Measurements from ENCODE around the gene PPP2R3B. TPM values are rescaled to one million over a fixed set of nuclear protein-coding genes. Genes with fewer than 3 reads are reported as not detected.
"Not testable (repeated sequence)": the region's sequence is repeated elsewhere in the genome, so short reads cannot be mapped to it uniquely, and the experiment has no call there.

The PPP2R3B gene
- total RNA-seq, 1 donor from 2014 or later = 27.1 TPM

DNA sequence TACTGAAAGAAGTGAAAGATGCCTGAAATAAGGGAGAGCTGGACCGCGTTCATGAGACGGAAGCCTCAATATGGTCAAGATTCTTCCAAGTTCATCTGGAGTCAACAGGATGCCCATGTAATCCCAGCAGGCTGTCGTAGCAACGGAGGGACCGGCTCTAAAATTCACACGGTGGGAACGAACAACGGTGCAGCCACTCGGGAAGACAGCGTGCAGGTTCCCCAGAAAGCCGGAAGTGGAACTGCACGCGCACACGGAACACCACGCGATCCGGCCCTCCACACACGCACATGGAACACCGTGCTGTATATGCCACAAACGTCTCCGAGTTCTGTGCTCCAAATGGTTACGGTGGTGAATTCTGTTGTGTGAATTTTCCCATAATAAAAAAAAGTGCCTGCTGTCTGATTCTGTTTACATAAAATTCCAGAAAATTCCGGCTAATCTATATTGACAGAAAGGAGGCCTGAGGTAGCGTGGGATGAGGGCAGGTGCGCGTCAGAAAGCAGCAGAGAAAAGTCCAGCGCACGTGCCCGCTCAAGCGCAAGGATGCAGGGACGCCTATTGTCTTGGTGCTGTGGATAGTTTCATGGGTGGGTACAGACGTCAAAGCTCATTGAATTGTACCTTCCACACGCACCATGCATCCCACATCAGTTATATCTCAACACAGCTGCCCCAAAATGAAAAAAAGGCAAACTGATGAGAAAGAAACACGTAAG lies 31.2 kb downstream of the PPP2R3B start:
- intact Hi-C loops (cut with micrococcal nuclease) = loop anchor here (2.0 kb wide), 1 partner anchor 23 kb away; no protein-coding TSS in a partner anchor

DNA sequence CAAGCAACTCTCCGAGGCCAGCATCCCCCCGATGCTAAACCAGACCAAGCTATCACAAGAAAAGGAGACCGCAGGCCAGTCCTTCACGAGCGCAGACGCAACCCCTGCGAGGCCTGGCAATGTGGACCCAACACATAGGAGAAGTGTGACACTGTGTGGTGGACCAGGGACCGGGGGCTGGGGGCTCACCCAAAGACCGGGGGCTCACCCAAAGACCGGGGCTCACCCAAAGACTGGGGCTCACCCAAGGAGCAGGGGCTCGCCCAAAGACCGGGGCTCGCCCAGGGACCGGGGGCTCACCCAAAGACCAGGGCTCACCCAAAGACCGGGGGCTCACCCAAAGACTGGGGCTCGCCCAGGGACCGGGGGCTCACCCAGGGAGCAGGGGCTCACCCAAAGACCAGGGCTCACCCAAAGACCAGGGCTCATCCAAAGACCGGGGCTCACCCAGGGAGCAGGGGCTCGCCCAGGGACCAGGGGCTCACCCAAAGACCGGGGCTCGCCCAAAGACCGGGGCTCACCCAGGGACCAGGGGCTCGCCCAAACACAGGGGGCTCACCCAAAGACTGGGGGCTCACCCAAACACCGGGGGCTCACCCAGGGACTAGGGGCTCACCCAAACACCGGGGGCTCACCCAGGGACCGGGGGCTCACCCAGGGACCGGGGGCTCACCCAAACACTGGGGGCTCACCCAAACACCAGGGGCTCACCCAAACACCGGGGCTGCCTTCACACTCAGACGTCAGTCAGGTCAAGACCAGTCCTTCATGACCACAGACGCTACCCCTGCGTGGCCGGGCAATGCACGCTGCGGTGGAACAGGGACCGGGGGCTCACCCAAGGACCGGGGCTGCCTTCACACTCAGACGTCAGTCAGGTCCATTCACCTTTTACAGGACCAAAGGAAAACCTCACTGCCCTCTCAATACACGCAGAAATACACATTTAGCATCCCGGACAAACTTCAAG lies 32.9 kb downstream of the PPP2R3B start:
- intact Hi-C loops (cut with micrococcal nuclease) = no loop called here

DNA sequence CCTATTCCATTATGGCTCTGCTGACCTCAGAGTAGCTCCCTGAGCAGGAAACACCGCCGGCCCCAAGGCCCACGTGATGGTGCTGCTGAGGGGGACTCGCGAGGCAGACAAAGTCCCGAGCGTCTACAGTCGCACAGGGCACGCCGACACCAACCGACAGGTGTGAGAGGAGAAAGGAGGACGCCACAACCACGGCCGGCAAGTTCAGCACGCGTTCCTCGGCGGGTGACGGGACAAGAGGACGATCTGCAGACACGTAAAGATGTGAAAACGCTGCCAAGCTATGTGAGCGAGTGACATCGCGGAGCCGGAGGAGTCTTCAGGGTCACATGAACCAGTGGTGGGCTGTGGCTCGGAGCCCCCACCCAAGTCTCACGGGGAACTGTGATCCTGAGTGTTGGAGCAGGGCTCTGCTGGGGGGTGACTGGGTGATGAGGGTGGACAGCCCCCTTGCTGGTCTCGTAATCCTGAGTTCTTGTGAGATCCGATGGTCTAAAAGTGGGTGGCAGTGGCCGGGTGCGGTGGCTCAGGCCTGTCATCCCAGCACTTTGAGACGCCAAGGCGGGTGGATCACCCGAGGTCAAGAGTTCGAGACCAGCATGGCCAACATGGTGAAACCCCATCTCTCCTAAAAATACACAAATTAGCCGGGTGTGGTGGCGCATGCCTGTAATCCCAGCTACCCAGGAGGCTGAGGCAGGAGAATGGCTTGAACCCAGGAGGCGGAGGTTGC lies 34.0 kb downstream of the PPP2R3B start:
- intact Hi-C loops (cut with micrococcal nuclease) = no loop called here

DNA sequence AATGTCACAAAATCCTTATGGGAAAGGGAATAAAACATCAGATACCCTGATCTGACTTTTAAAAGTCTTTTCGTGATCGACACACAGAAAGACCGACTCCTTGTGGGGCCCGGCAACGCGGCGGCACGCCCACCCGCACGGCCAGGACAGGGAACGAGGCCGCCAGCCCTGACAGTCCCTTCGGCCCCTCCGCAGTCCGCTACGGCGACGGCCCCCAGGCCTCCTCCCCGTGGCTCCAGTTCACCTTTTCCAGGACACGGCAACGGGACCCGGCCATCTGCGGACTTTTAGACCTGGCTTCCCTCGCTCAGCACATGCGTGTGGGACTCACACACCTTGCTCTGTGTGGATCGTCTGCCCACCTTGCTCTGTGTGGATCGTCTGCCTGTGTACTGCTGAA lies 34.5 kb downstream of the PPP2R3B start:
- intact Hi-C loops (cut with micrococcal nuclease) = no loop called here

DNA sequence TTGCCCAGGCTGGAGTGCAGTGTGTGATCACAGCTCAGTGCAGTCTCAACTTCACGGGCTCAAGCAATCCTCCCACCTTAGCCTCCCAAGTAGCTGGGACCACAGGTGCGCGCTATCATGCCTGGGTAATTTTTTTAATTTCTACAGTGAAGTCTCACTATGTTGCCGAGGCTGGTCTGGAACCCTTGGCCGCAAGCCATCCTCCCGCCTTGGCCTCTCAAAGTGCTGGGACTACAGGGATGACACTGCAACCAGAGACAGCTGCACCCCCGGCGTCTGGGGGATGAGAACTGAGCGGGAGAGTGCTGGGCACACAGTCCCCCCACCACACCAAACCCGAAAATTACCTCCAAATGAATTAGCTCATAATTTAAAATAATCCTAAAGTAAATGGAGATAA lies 35.0 kb downstream of the PPP2R3B start:
- intact Hi-C loops (cut with micrococcal nuclease) = no loop called here

DNA sequence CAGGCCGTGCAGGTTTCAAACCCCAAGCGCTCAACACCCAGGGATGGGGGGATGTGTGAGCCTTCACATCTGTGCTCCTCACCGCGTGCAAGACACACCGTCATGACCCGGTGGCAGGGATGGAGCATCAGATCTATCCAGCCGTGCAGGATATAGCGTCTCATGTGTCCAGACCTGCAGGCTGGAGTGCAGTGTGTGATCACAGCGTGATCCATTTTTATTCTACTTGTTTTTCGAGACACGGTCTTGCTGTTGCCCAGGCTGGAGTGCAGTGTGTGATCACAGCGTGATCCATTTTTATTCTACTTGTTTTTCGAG lies 35.4 kb downstream of the PPP2R3B start:
- intact Hi-C loops (cut with micrococcal nuclease) = not testable (repeated sequence)

DNA sequence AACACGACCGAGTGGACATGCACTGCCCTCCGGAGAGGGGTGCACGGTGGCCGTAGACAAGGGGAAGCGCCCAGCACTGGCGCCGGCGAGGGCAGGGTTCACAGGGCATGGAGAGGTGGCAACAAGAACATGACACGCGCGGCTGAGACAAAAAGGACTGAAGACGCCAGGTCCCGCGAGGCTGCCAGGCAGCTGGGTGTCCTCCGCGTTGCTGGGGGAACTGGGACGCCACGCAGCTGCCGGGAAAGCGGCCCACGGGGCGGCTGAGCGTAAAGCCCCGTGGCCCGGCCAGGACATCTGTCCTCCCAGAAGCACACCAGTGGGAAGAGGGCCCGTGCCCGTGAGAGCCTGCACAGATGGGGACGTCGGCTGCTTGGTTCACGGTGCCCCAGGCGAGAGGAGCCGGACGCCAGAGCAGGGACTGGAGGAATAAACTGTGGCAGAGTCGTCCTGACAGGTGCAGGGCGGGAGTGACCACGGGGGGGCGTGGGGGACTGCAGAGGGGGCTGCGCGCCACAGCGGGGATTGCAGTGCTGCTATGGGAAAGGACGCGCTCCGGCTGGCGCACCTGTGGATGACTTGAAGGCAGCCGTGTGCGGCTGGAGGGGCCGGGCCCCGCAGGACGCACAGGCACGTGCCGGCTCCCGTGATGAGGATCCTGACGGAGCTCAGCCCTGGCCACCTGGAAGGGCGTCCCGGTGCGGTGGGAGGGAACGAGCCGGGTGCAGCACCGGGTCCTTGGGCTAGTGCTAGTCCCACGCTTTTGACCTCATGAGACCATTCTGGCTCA lies 36.0 kb downstream of the PPP2R3B start:
- intact Hi-C loops (cut with micrococcal nuclease) = no loop called here

DNA sequence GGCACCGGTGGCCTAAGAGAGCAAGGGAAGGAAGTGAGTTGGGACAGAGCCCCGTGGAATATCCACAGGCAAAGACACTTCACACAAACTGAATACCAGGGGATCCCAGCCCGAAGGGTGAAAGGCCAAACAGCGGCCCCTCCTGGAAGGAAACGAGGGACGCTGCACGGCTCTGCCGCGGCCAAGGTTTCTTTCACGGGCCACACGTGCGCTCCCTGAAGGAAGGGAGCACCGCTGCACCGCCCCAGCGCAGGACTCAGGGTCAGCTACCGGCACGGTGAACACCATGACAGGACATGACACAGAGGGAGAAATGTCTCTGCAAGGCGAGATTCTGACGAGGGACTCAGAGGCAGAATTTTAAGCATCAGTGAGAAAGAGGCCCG lies 36.6 kb downstream of the PPP2R3B start:
- intact Hi-C loops (cut with micrococcal nuclease) = no loop called here

DNA sequence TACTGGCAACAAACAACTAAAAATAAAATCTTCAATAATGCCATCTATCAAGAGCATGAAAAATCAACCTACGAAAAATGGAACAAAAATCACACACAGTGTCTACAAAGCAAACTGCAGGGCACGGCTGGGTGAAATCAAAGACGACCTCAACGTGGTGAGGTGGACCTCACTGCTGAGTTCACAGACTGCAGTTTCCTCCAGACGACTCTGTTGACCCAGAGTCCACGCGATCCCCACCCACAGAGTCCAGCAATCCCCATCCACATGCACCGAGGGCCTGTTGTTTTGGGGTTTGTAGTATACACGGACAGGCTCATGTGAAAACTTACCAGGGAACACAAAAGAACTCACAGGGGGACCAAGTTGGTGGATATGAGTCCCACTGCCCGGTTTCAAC lies 37.0 kb downstream of the PPP2R3B start:
- intact Hi-C loops (cut with micrococcal nuclease) = no loop called here

DNA sequence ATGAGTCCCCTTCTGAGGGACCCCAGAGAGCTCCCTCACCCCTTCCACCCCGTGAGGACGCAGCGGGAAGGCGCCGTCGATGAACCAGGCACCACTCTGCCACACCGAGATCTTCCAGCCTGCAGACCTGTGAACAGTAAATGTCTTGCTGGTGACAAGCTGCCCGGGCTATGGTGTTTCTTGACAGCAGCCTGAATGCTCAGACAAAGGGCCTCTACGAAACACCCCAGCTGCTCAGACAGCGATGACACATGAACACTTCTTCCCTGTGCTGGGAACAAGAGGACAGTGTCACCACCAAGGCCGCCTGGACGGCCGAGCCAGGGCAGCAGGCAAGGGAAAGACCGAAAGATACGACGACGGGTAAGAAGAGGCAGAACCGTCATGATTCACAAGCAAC lies 37.5 kb downstream of the PPP2R3B start:
- intact Hi-C loops (cut with micrococcal nuclease) = no loop called here

DNA sequence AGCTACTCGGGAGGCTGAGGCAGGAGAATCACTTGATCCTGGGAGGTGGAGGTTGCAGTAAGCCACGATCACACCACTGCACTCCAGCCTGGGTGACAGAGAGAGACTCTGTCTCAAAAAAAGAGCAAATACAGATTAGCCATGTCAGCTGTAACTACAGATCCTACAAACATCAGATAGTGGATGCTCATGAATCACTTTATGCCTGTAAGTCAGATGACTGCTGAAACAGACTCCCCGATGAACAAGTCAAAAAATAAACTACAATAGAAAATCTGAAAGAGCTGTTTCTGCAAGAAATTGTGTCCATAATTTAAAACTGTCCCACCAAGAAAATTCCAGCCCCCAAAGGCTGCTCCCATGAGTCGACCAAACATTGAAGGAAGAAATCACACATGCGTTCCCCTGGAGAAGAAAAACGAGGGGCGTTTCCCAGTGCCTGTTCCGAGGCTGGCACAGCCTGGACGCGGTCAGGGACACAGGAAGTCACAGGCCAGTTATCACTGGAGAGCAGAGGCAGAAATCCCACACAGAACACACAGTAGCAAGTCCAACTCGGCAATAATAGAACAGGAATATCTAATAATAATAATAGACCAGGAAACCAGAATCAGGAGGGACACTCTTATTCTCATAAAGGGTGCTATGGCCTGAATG lies 38.1 kb downstream of the PPP2R3B start:
- intact Hi-C loops (cut with micrococcal nuclease) = no loop called here

DNA sequence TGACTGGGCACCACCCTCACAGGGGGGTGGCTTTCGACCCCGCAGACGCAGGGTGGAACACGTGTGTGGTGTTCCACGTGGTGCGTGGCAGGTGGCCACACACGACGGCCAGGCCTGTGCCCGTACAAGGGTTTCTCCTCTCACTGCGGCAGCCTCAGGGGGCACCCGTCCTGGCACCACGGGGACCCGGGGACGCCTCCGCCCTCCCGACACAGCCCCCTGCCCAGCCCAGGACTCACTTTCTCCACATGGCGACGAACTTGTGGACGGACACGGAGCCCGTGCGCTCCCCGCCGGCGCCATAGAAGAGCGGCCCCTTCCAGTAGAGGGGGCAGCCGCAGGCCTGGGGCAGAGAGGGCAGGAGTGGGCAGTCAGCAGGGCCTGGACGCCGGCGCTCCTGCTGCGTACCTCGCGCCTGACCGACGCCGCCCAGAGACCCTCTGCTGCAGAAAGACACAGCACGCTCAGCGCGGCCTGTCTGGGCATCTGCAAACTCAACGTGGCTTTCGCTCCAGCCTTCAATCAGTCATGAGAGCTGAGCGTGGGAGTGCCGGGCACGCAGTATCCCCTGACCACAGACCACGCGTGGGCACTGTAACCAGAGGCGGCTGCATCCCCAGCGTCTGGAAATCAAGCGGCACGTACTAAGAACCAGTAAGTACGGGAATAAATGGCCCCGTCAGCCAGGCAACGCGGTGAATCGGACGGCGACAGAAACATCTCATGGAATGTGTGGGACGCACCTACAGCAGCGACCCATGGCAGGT lies 39.2 kb downstream of the PPP2R3B start:
- intact Hi-C loops (cut with micrococcal nuclease) = no loop called here

DNA sequence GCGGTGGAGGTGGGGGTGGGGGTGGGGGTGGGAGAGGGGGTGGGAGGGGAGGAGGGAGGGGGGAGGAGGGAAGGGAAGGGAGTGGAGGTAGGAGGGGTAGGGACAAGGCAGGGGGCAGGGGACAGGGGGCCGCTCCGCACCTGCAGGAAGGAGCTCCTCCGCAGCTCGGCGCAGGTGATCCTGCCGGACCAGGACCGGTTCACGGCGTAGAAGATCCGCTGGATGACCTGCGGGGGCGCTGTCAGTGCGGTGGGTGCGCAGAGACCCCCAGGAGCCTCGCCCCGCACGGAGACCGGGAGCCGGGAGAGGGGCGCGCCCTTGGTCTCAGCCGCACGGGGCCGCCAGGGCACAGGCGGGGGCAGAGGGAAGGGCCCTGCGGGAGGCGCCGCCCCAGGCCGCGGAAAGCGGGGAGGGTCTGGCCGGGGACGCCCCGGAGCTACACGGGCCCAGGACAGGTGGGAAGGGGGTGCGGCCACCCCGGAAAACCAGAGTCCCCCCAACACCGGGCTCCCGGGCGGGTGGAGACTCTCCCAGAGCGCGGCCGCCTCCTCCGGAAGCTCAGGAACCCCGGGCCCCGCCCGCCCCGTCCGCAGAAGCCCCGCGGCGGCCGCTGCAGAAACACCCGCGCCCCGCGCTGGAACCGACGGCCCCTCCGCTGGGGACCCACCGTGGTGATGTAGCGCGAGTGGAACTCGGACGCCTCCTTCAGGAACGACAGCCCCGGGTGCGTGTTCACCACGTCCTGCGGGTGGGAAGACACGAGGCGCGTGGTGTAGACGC lies 40.5 kb downstream of the PPP2R3B start:
- intact Hi-C loops (cut with micrococcal nuclease) = no loop called here

DNA sequence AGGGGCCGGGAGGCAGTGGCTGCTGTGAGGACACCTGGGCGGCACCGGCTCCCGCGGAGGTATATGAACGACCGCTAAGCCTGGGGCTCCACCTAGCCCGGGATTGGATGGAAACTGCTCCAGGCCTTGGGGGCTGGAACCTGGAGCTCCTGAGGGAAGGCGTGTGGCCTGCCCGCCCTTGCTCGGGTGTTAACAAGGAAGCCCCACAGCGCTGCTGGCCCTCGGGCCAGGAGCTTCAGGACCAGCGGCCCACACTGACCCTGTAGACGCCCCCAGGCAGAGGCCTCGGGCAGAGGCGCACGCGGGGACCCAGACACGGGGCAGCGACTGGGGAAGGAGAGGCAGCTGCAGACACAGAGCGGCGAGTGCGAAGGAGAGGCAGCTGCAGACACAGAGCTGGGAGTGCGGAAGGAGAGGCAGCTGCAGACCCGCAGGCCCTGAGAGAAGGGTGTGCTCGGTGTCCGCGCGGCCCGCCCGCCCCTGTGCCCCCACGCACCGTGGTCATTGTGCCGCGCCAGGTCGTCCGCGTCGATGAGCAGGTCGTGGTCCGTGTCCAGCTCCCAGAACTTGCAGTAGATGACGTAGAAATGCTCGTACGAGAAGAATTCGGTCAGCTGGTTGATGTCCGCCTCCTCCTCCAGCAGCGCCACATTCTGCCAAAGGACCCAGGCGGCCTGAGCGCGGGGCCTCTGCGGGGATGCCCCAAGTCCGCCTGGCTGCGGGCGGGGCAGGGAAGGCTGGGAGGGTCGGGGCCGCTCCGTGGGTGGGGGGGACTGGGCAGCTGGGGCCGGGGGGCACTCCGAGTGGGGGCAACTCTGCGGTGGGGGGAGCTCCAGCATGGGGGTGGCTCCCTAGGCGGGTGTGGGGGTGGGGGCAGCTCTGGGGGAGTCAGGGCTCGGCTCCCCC lies 41.4 kb downstream of the PPP2R3B start:
- intact Hi-C loops (cut with micrococcal nuclease) = no loop called here

DNA sequence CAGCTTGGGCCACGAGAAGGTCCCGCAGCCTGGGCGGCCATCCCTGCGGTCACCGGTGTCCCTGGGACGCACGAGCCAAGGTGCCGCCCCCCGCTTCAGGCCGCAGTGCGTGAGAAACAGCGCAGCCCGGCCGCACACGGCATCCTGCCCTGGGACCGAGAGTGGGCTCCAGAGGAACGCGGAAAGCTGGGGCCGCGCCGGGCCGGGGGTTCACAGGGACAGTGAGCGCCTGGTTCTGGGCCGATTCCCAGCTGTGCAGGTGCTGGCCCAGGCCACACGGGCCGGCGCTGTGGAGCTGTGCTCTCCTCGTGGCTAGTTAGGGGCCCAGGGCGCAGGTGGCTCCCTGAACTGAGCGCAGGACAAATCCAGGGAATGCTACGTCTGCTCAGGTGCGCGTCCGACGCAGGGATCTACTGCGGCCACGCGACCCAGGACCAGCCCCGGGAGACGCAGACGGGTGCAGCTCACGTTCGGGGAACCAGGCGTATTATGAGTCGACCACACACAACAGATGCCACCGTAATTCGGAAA lies 42.3 kb downstream of the PPP2R3B start:
- intact Hi-C loops (cut with micrococcal nuclease) = no loop called here

DNA sequence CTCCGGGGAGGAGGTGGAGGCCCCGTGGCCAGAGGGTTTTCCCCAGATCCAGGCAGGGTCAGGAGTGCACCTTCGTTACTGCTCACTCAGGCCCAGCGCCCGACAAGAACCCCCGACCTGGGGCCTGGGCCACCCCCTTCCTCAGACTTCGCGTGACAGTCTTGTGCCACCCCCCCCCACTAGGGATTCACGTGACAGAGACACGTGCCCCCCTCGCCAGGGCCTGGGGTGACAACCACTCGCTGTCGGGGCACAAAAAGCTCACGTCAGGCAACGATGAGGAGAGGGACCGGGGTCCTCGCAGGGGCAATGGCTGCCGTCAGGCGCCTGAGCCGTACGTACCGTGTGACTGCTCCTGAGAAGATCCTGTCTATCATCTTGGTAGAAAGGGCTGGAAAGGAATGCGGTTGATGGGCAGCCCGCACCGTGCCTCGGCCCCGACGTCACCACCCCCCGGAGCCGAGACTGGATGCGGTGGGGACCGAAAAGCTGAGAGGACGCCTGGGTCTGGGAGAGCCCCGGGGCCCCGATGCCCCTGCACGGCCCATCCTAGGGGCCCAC lies 45.1 kb downstream of the PPP2R3B start:
- intact Hi-C loops (cut with micrococcal nuclease) = no loop called here

DNA sequence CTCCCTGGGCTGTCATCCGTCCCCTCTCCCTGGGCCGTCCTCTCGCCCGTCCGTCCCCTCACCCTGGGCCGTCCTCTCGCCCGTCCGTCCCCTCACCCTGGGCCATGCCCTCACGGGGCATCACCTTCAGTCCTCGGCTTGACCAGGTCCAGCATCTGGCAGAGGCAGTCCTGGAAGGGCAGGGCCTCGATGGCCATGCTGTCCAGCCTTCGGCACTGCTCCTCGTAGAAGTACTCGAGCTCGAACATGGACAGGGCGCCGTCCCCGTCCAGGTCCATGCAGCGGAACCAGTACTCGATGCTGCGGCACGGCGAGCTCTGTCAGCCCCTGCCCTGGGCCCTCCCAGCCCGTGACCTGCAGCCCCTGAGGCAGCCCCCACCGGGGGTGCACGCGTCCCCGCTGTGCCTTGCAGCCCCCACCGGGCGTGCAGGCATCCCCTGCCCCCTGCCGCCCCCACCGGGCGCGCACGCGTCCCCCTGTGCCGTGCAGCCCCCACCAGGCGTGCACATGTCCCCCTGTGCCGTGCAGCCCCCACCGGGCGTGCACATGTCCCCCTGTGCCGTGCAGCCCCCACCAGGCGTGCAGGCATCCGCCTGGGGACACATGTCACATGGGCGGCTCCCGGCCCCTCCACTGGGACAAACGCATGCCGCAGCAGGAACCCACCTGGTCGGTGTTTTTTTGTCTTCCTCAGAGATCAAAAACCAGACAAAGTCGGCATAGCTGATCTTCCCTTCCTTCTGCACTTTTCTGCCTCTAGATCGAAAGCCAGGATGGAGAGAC lies 45.9 kb downstream of the PPP2R3B start:
- intact Hi-C loops (cut with micrococcal nuclease) = no loop called here
